Mucosa of rectum (tissue), 2 donors: ENCODE measurements around the gene TFB1M.
A peak's percentile ranks its signal among the peaks of the same experiment; 100 is the strongest.
"Not testable (repeated sequence)": the region's sequence is repeated elsewhere in the genome, so short reads cannot be mapped to it uniquely, and the experiment has no call there.

Experiments
- H3K27ac ChIP-seq, 2 donors: one replicate each; pipeline ENCODE4 v1.7.0; 2013; ENCODE audit warnings: inconsistent platforms in 2 of 2, low read depth in 2 of 2, low read length in 2 of 2
- H3K27me3 ChIP-seq, 2 donors: one replicate each; pipeline ENCODE4 v1.7.0; 2013; ENCODE audit warnings: low read length in 2 of 2; ENCODE audit not compliant: control insufficient read depth in 2 of 2, insufficient read depth in 2 of 2
- H3K36me3 ChIP-seq, 2 donors: one replicate each; pipeline ENCODE4 v1.7.0; 2013; ENCODE audit warnings: low read length in 2 of 2; ENCODE audit not compliant: control insufficient read depth in 2 of 2, insufficient read depth in 2 of 2
- H3K4me1 ChIP-seq, 2 donors: one replicate each; pipeline ENCODE4 v1.7.0; 2013; ENCODE audit warnings: low read length in 2 of 2, mild to moderate bottlenecking in 1 of 2; ENCODE audit not compliant: control insufficient read depth in 2 of 2, insufficient read depth in 2 of 2
- H3K4me3 ChIP-seq, 2 donors: one replicate each; pipeline ENCODE4 v1.7.0; 2013; ENCODE audit warnings: low read length in 2 of 2
- H3K9ac ChIP-seq, 2 donors: one replicate each; pipeline ENCODE4 v1.7.0; 2013; ENCODE audit warnings: low read length in 2 of 2, low read depth in 1 of 2, mild to moderate bottlenecking in 1 of 2
- H3K9me3 ChIP-seq, 2 donors: one replicate each; pipeline ENCODE4 v1.7.0; 2013; ENCODE audit warnings: low read length in 2 of 2; ENCODE audit not compliant: control insufficient read depth in 2 of 2
- donor health status: healthy.
- donor health status: Normal muscosa, but diverticular disease.

Gene TFB1M

GRCh38 chr6:155317186-155317585, 2.9 kb upstream of the TFB1M start:
- Histone ChIP-seq H3K36me3 (no peaks in the 10 kb centered on the region), H3K27me3 (no peaks in the 10 kb centered on the region), H3K9ac (no peak overlapping the region), H3K4me1 (peaks cover 5 to 6% of the 10 kb centered on the region in 2 donors), H3K9me3 (no peaks in the 10 kb centered on the region), H3K4me3 (no peak overlapping the region), H3K27ac (no peak overlapping the region)

GRCh38 chr6:155316419-155316818, 2.1 kb upstream of the TFB1M start:
- Histone ChIP-seq H3K9ac (no peak overlapping the region), H3K27ac (no peak overlapping the region), H3K9me3 (no peaks in the 10 kb centered on the region), H3K4me1 (peaks cover 5 to 6% of the 10 kb centered on the region in 2 donors), H3K4me3 (no peak overlapping the region), H3K36me3 (no peaks in the 10 kb centered on the region), H3K27me3 (no peaks in the 10 kb centered on the region)

GRCh38 chr6:155315516-155315871, 1.2 kb upstream of the TFB1M start:
- H3K4me3 ChIP-seq, result peak overlapping the region; percentile 94 to 100
- H3K4me1 ChIP-seq, result peaks cover 5 to 6% of the 10 kb centered on the region in 2 donors
- H3K9me3 ChIP-seq, result no peaks in the 10 kb centered on the region
- peaks cover 0 to 2% of the 10 kb centered on the region in 2 donors for H3K36me3 ChIP-seq
- H3K9ac ChIP-seq, result peak overlapping the region in 1 of 2 donors; percentile 6
- H3K27ac ChIP-seq, result peak overlapping the region; percentile 78 to 79
- no peaks in the 10 kb centered on the region for H3K27me3 ChIP-seq

- Histone ChIP-seq H3K9me3 (no peaks in the 10 kb centered on the region), H3K36me3 (peaks cover 0 to 2% of the 10 kb centered on the region in 2 donors), H3K4me1 (peaks cover 5 to 6% of the 10 kb centered on the region in 2 donors), H3K27me3 (no peaks in the 10 kb centered on the region), H3K9ac (peak overlapping the region; percentile 66 to 87), H3K27ac (peak overlapping the region; percentile 78 to 79), H3K4me3 (peak overlapping the region; percentile 94 to 100)
Observed at GRCh38 chr6:155314773-155315515, 660 bp upstream of the TFB1M start.

- peaks cover 5 to 6% of the 10 kb centered on the region in 2 donors for H3K4me1 ChIP-seq
- H3K27me3 ChIP-seq, result no peaks in the 10 kb centered on the region
- H3K4me3 ChIP-seq, result peak overlapping the region; percentile 94 to 100
- peak overlapping the region; percentile 87 to 93 for H3K9ac ChIP-seq
- H3K9me3 ChIP-seq, result no peaks in the 10 kb centered on the region
- H3K27ac ChIP-seq, result peak overlapping the region; percentile 77 to 78
- peaks cover 5 to 6% of the 10 kb centered on the region in 2 donors for H3K36me3 ChIP-seq
Observed at GRCh38 chr6:155313602-155314091, 637 bp downstream of the TFB1M start.

GRCh38 chr6:155312950-155313349, 1.3 kb downstream of the TFB1M start:
- not testable (repeated sequence) for H3K9me3 ChIP-seq, H3K9ac ChIP-seq, H3K27ac ChIP-seq, H3K27me3 ChIP-seq, H3K4me1 ChIP-seq
- peaks cover 9 to 12% of the 10 kb centered on the region in 2 donors for H3K36me3 ChIP-seq
- peak overlapping the region in 1 of 2 donors; percentile 94 for H3K4me3 ChIP-seq

- Histone ChIP-seq H3K27ac (no peak overlapping the region), H3K9ac (no peak overlapping the region), H3K36me3 (peaks cover 9 to 12% of the 10 kb centered on the region in 2 donors), H3K4me1 (peaks cover 5 to 6% of the 10 kb centered on the region in 2 donors), H3K9me3 (no peaks in the 10 kb centered on the region), H3K27me3 (no peaks in the 10 kb centered on the region), H3K4me3 (no peak overlapping the region)
Observed at GRCh38 chr6:155311583-155311982, 2.7 kb downstream of the TFB1M start.

GRCh38 chr6:155311086-155311485, 3.2 kb downstream of the TFB1M start:
- peaks cover 9 to 12% of the 10 kb centered on the region in 2 donors for H3K36me3 ChIP-seq
- no peak overlapping the region for H3K27ac ChIP-seq

GRCh38 chr6:155310596-155310995, 3.7 kb downstream of the TFB1M start:
- peaks cover 5 to 6% of the 10 kb centered on the region in 2 donors for H3K4me1 ChIP-seq
- no peak overlapping the region for H3K9ac ChIP-seq
- H3K27ac ChIP-seq, result no peak overlapping the region
- no peak overlapping the region for H3K4me3 ChIP-seq
- no peaks in the 10 kb centered on the region for H3K27me3 ChIP-seq
- H3K9me3 ChIP-seq, result no peaks in the 10 kb centered on the region
- peaks cover 9 to 12% of the 10 kb centered on the region in 2 donors for H3K36me3 ChIP-seq

More at GRCh38 chr6:155311086-155311485, 3.2 kb downstream of the TFB1M start:
- Histone ChIP-seq H3K9me3 (no peaks in the 10 kb centered on the region), H3K27me3 (no peaks in the 10 kb centered on the region), H3K9ac (no peak overlapping the region), H3K4me3 (no peak overlapping the region), H3K4me1 (peaks cover 5 to 6% of the 10 kb centered on the region in 2 donors)

GRCh38 chr6:155309150-155309549, 5.1 kb downstream of the TFB1M start:
- H3K9ac ChIP-seq, result no peak overlapping the region
- no peaks in the 10 kb centered on the region for H3K27me3 ChIP-seq
- no peak overlapping the region for H3K4me3 ChIP-seq
- H3K9me3 ChIP-seq, result no peaks in the 10 kb centered on the region
- H3K36me3 ChIP-seq, result peaks cover 12% of the 10 kb centered on the region in 2 donors
- H3K27ac ChIP-seq, result no peak overlapping the region
- peaks cover 2 to 5% of the 10 kb centered on the region in 2 donors for H3K4me1 ChIP-seq
